Measurements from ENCODE around the gene KCNQ2.

KCNQ2 gene

GRCh38 chr20:63427724-63428330 is 44.6 kb downstream of the KCNQ2 start:
- H3K4me3 ChIP-seq (ENCODE audit: low read depth, low read length) = no peak overlapping the region
- no peak for TF ChIP-seq CTCF (IDR thresholded peaks at IDR 0.05; ENCODE audit: insufficient read depth, low read length, missing control alignments)
- POLR2A ChIA-PET = no interaction called here
- CTCF ChIA-PET = no interaction called here
- no peak for DNase-seq (ENCODE audit: low read depth, low spot score)

- CTCF ChIA-PET = no interaction called here
- no peak for DNase-seq (ENCODE audit: low read depth, low spot score)
- POLR2A ChIA-PET = no interaction called here
- no peak overlapping the region for H3K4me3 ChIP-seq (ENCODE audit: low read depth, low read length)
- TF ChIP-seq CTCF (IDR thresholded peaks at IDR 0.05; ENCODE audit: insufficient read depth, low read length, missing control alignments) = no peak
These were observed 45.2 kb downstream of the KCNQ2 start for GRCh38 chr20:63427206-63427605.

GRCh38 chr20:63425846-63426485 is 46.5 kb downstream of the KCNQ2 start:
- no peak for TF ChIP-seq CTCF (IDR thresholded peaks at IDR 0.05; ENCODE audit: insufficient read depth, low read length, missing control alignments)
- H3K4me3 ChIP-seq (ENCODE audit: low read depth, low read length) = no peak overlapping the region
- CTCF ChIA-PET = interaction anchor here (1.7 kb wide), 1 partner anchor 16 kb away, joined by 4 read pairs; no protein-coding TSS in a partner anchor
- DNase-seq (ENCODE audit: low read depth, low spot score) = no peak
- POLR2A ChIA-PET = no interaction called here

GRCh38 chr20:63424613-63425012 is 47.8 kb downstream of the KCNQ2 start:
- CTCF ChIA-PET = interaction anchor here (1.5 to 1.7 kb wide), 2 partner anchors 17 to 69 kb away, joined by 4 read pairs; no protein-coding TSS in a partner anchor
- no peak for DNase-seq (ENCODE audit: low read depth, low spot score)

GRCh38 chr20:63423751-63424150 is 48.7 kb downstream of the KCNQ2 start:
- no peak overlapping the region for H3K4me3 ChIP-seq (ENCODE audit: low read depth, low read length)
- DNase-seq (ENCODE audit: low read depth, low spot score) = no peak
- CTCF ChIA-PET = interaction anchor here (1.5 kb wide), 1 partner anchor 70 kb away, joined by 4 read pairs; no protein-coding TSS in a partner anchor
- TF ChIP-seq CTCF (IDR thresholded peaks at IDR 0.05; ENCODE audit: insufficient read depth, low read length, missing control alignments) = no peak
- POLR2A ChIA-PET = no interaction called here

More at GRCh38 chr20:63424613-63425012, 47.8 kb downstream of the KCNQ2 start:
- TF ChIP-seq CTCF (IDR thresholded peaks at IDR 0.05; ENCODE audit: insufficient read depth, low read length, missing control alignments) = no peak
- H3K4me3 ChIP-seq (ENCODE audit: low read depth, low read length) = no peak overlapping the region
- POLR2A ChIA-PET = no interaction called here

GRCh38 chr20:63422653-63423052 is 49.8 kb downstream of the KCNQ2 start:
- DNase-seq (ENCODE audit: low read depth, low spot score) = no peak
- POLR2A ChIA-PET = no interaction called here

More at GRCh38 chr20:63422653-63423052, 49.8 kb downstream of the KCNQ2 start:
- no peak for TF ChIP-seq CTCF (IDR thresholded peaks at IDR 0.05; ENCODE audit: insufficient read depth, low read length, missing control alignments)
- no peak overlapping the region for H3K4me3 ChIP-seq (ENCODE audit: low read depth, low read length)
- CTCF ChIA-PET = no interaction called here
